ENCODE data around the gene MUC6.
"Not testable (repeated sequence)": the region's sequence is repeated elsewhere in the genome, so short reads cannot be mapped to it uniquely, and the experiment has no call there.

Gene MUC6

GRCh38 chr11:1026641-1027482, 9.7 kb downstream of the MUC6 start:
- in situ Hi-C loops (cut with MboI; ENCODE audit: low sequenced_read_pairs): no loop called here

- in situ Hi-C loops (cut with MboI; ENCODE audit: low sequenced_read_pairs): no loop called here
Measured at GRCh38 chr11:1026163-1026450, 10.4 kb downstream of the MUC6 start.

GRCh38 chr11:1025410-1026162, 10.9 kb downstream of the MUC6 start:
- in situ Hi-C loops (cut with MboI; ENCODE audit: low sequenced_read_pairs): no loop called here

- in situ Hi-C loops (cut with MboI; ENCODE audit: low sequenced_read_pairs): no loop called here
Measured at GRCh38 chr11:1024597-1025409, 11.7 kb downstream of the MUC6 start.

GRCh38 chr11:1023811-1024596, 12.5 kb downstream of the MUC6 start:
- in situ Hi-C loops (cut with MboI; ENCODE audit: low sequenced_read_pairs): no loop called here

- in situ Hi-C loops (cut with MboI; ENCODE audit: low sequenced_read_pairs): no loop called here
Measured at GRCh38 chr11:1022908-1023810, 13.4 kb downstream of the MUC6 start.

- in situ Hi-C loops (cut with MboI; ENCODE audit: low sequenced_read_pairs): no loop called here
Measured at GRCh38 chr11:1022411-1022810, 14.1 kb downstream of the MUC6 start.

- in situ Hi-C loops (cut with MboI; ENCODE audit: low sequenced_read_pairs): no loop called here
Measured at GRCh38 chr11:1020211-1020905, 16.2 kb downstream of the MUC6 start.

GRCh38 chr11:1019321-1019910, 17.1 kb downstream of the MUC6 start:
- in situ Hi-C loops (cut with MboI; ENCODE audit: low sequenced_read_pairs): no loop called here

- in situ Hi-C loops (cut with MboI; ENCODE audit: low sequenced_read_pairs): no loop called here
Measured at GRCh38 chr11:1018091-1018490, 18.4 kb downstream of the MUC6 start.

GRCh38 chr11:1017269-1018005, 19.1 kb downstream of the MUC6 start:
- in situ Hi-C loops (cut with MboI; ENCODE audit: low sequenced_read_pairs): no loop called here

GRCh38 chr11:1016610-1017126, 19.9 kb downstream of the MUC6 start:
- in situ Hi-C loops (cut with MboI; ENCODE audit: low sequenced_read_pairs): not testable (repeated sequence)

GRCh38 chr11:1015826-1016545, 20.5 kb downstream of the MUC6 start:
- in situ Hi-C loops (cut with MboI; ENCODE audit: low sequenced_read_pairs): no loop called here

GRCh38 chr11:1015064-1015463, 21.5 kb downstream of the MUC6 start:
- in situ Hi-C loops (cut with MboI; ENCODE audit: low sequenced_read_pairs): no loop called here

- in situ Hi-C loops (cut with MboI; ENCODE audit: low sequenced_read_pairs): no loop called here
Measured at GRCh38 chr11:1014276-1014675, 22.2 kb downstream of the MUC6 start.

- in situ Hi-C loops (cut with MboI; ENCODE audit: low sequenced_read_pairs): no loop called here
Measured at GRCh38 chr11:1013631-1013935, 22.9 kb downstream of the MUC6 start.

Measured in HL-60/S4 (cell line).